ENCODE measurements around the gene TCP10L. TPM values are rescaled to one million over a fixed set of nuclear protein-coding genes. Genes with fewer than 3 reads are reported as not detected.

TCP10L gene
- total and polyA plus RNA-seq, 10 of the 15 experiments (the other 5 are each of a cell fraction or from before 2014, with no cell fraction given): 0.11 to 0.45 (median 0.19) TPM; not detected in 3

GRCh38 chr21:32626621-32627196, 41.4 kb upstream of the TCP10L start:
- CTCF ChIA-PET: no interaction called here
- no peak for TF ChIP-seq POU2F2 (IDR thresholded peaks at IDR 0.05; ENCODE audit: borderline replicate concordance, low read depth, low read length)
- TF ChIP-seq POLR2A (IDR thresholded peaks at IDR 0.05; ENCODE audit: low read depth, low read length): no peak
- no peak for TF ChIP-seq SUZ12 (IDR thresholded peaks at IDR 0.05; ENCODE audit: unreplicated experiment)
- no peak for TF ChIP-seq ZNF622 (IDR thresholded peaks at IDR 0.05)
- TF ChIP-seq CUX1 (IDR thresholded peaks at IDR 0.05; ENCODE audit: insufficient replicate concordance, low read depth, low read length): no peak
- TF ChIP-seq NFXL1 (IDR thresholded peaks at IDR 0.05; ENCODE audit: borderline replicate concordance): no peak
- no peak for TF ChIP-seq HSF1 (IDR thresholded peaks at IDR 0.05; ENCODE audit: low read depth, low read length)
- no peak for TF ChIP-seq BCL11A (IDR thresholded peaks at IDR 0.05; ENCODE audit: low read depth, low read length)
- TF ChIP-seq ZNF24 (IDR thresholded peaks at IDR 0.05): no peak
- TF ChIP-seq JUNB (IDR thresholded peaks at IDR 0.05): no peak
- no peak for TF ChIP-seq ZNF274 (IDR thresholded peaks at IDR 0.05; ENCODE audit: insufficient read depth, insufficient read length)
- no peak for TF ChIP-seq CREB1 (IDR thresholded peaks at IDR 0.05; ENCODE audit: low read depth)
- TF ChIP-seq E2F8 (IDR thresholded peaks at IDR 0.05; ENCODE audit: low read depth, partially characterized antibody): no peak
- TF ChIP-seq USF1 (IDR thresholded peaks at IDR 0.05; ENCODE audit: borderline replicate concordance, extremely low read length, insufficient read depth, low read depth, low read length): no peak
- POLR2A ChIA-PET: no interaction called here
- in situ Hi-C loops (cut with MboI) (no loop called here), intact Hi-C loops (cut with micrococcal nuclease; ENCODE audit: unreplicated experiment) (no loop called here)
- DNase-seq (ENCODE audit: low read depth, low spot score) (no peak), FAIRE-seq (no peak), ATAC-seq (no peak)
- WGBS (ENCODE audit: insufficient coverage, insufficient replicate concordance, low lambda C conversion rate, missing lambda C conversion rate): 80% methylated on average over 3 of the region's 3 CpGs
- Histone ChIP-seq H3K9me3 (replicated peaks; ENCODE audit: control insufficient read depth, insufficient read depth, low read length) (no peaks in the 10 kb centered on the region), H3K36me3 (ENCODE audit: control insufficient read depth in 2 of 2, insufficient read depth in 2 of 2, low read length in 1 of 2) (peaks cover 1 to 4% of the 10 kb centered on the region in 2 experiments; a peak in 3 of 4 replicates), H3K27me3 (replicated peaks in 1 of 2; ENCODE audit: control insufficient read depth in 2 of 2, insufficient read depth in 2 of 2, low read length in 1 of 2) (no peaks in the 10 kb centered on the region), H3K9ac (ENCODE audit: control insufficient read depth, insufficient read depth, low read length) (no peak overlapping the region), H3K79me2 (ENCODE audit: control insufficient read depth, insufficient read depth, low read length) (no peaks in the 10 kb centered on the region), H3K4me3 (no peak overlapping the region), H3K4me1 (ENCODE audit: control insufficient read depth, insufficient read depth, low read length) (no peaks in the 10 kb centered on the region), H3K27ac (ENCODE audit: control insufficient read depth, insufficient read depth) (no peak overlapping the region), H3K4me2 (ENCODE audit: control insufficient read depth, insufficient read depth) (no peak overlapping the region), H4K20me1 (ENCODE audit: control insufficient read depth, insufficient read depth) (no peaks in the 10 kb centered on the region), H2AFZ (ENCODE audit: control insufficient read depth, low read depth, low read length) (no peak overlapping the region)
- RAD21 ChIA-PET (ENCODE audit: unreplicated experiment): no interaction called here
- BruUV-seq (replicated peaks): no TSS peak
- SMC1A ChIA-PET (ENCODE audit: uncharacterized antibody, unreplicated experiment): interaction anchor here (1.7 kb wide), 1 partner anchor 14 kb away, joined by 5 read pairs; no protein-coding TSS in a partner anchor
